ENCODE data around the gene LEFTY2.
"Not testable (repeated sequence)": the region's sequence is repeated elsewhere in the genome, so short reads cannot be mapped to it uniquely, and the experiment has no call there.

Gene LEFTY2

GRCh38 chr1:225903623-225904022 lies 37.4 kb downstream of the LEFTY2 start:
- no peak for DNase-seq (ENCODE audit: low read depth in 2 of 2)

GRCh38 chr1:225899044-225899925 lies 41.7 kb downstream of the LEFTY2 start:
- no peak for DNase-seq (ENCODE audit: low read depth in 2 of 2)

GRCh38 chr1:225897595-225898514 lies 43.2 kb downstream of the LEFTY2 start:
- no peak for DNase-seq (ENCODE audit: low read depth in 2 of 2)

GRCh38 chr1:225896937-225897549 lies 44.0 kb downstream of the LEFTY2 start:
- peak; percentile 33 to 49 for DNase-seq (ENCODE audit: low read depth in 2 of 2)

- no peak for DNase-seq (ENCODE audit: low read depth in 2 of 2)
Measured at GRCh38 chr1:225896494-225896893, 44.5 kb downstream of the LEFTY2 start.

DNA sequence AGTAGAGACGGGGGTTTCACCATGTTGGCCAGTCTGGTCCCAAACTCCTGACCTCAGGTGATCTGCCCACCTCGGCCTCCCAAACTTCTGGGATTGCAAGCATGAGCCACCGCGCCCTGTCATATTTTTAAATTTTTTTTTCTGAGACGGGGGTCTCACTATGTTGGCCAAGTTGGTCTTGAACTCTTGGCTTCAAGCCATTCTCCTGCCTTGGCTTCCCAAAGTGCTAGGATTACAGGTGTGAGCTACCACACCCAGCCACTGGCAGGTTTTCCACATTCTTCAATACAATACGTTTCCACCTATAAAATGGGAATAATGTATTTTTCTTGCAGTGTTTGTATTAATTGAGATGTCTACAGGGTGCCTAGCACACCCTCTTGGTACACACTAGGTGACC lies 48.7 kb downstream of the LEFTY2 start:
- no peak for DNase-seq (ENCODE audit: low read depth in 2 of 2)

GRCh38 chr1:225891229-225891972 lies 49.6 kb downstream of the LEFTY2 start:
- no peak for DNase-seq (ENCODE audit: low read depth in 2 of 2)

DNA sequence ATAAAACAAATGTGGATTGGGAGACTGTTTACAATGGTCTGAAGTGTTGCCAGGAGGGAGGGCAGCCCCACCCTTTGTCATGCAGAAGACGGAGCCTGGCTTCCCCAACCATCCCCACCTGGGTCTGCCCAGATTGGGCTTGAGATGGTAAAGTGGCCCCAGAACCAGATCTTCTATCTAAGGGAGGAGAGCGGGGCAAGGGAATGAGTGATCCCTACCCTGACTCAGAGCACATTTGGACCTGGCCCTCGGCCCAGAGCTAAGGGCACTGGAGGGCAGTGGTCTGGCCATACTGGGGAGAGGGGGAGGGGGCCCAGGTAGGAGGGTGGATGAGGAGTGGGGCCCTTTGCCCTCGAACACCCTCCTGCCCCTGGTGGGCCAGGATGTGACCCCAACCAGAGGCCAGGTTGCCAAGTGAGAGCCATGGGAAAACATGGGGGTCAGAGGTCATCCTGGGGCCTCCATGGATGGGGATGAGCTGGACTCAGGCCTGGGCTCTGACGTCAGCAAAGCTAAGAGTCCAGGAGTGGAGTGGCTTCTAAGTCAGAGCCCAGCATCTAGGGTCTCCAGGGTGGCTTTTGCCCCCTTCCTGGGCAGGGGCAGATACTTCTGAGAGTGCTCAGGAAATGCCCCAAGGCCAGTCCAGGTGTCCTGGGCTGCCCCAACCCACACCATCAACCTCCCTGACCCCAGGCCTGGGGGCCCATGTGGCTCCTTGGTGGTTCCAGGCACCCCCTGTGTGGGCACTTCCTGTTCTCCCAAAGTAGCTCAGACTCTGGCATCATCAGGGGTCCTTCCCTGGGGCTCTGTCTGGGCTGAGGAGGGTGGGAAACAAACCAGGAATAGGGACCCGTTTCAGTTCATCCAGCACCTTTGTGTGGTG lies 50.4 kb downstream of the LEFTY2 start:
- no peak for DNase-seq (ENCODE audit: low read depth in 2 of 2)

- no peak for DNase-seq (ENCODE audit: low read depth in 2 of 2)
Measured at GRCh38 chr1:225889743-225890142, 51.3 kb downstream of the LEFTY2 start.

DNA sequence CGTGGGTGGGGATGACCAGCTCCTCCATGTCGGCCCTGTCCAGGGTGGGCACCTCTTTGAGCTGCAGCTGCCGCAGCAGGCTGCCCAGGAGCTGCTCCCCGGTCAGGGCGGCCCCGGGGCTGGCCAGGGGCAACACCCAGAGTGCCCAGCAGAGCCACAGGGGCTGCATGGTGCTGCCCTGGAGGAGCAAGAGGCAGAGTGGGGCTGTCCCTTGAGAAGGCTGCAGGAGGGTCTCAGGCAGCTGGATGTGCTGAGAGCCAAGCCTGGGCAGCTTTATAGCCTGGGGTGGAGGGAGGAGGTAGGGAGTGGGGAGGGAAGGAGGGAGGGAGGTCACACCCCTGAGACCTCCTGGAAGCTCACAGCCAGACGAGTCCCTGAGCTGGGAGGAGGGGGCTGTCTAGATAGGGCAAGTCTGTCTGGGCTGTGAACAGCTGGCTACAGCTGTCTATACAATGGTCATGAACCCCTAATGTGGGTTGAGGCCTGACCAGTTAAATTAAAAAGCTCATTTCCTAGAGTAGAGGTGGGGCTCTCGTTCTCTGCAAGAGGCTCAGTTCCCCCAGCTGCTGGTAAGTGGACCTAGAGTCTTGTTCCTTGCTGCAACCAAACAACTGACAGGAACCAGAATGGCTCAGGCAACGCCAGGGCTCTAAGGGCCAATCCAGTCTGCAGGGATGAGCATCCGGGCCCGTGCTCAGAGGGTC lies 52.0 kb downstream of the LEFTY2 start, which contains the start of gene LEFTY1:
LEFTY1 (minus strand) TSS at position 249 of the 704 bp plus-strand sequence; CDS start at position 169, 80 bp downstream.
- no peak for DNase-seq (ENCODE audit: low read depth in 2 of 2)

DNA sequence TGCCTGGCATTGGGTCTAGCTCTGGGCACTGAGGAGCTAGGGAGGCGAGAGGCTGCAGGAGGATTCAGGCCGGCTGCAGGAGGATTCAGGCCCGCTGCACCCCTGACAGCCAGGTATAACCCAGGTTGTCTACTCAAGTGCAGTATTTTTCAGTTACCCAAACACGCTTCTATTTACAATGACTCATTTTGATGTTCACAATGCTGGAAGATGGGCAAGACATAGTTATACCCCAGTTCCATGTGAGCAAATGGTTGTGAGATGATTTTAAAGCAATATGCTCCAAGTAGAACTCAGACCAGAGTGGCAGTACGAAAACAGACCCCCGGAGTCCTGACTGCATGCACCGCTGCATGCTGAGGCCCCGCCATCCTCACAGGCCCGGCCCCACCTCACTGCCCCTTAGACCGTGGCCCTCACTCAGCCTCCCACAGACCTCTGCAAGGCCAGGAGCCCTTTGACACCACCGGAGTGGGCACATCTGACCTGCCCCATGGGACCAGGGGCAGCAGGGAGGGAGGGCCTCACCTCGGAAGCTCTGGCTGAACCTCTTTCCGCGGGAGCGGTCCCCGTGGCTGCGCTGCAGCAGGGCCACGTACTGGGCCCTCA lies 52.6 kb downstream of the LEFTY2 start:
- DNase-seq (ENCODE audit: low read depth in 2 of 2), result no peak

DNA sequence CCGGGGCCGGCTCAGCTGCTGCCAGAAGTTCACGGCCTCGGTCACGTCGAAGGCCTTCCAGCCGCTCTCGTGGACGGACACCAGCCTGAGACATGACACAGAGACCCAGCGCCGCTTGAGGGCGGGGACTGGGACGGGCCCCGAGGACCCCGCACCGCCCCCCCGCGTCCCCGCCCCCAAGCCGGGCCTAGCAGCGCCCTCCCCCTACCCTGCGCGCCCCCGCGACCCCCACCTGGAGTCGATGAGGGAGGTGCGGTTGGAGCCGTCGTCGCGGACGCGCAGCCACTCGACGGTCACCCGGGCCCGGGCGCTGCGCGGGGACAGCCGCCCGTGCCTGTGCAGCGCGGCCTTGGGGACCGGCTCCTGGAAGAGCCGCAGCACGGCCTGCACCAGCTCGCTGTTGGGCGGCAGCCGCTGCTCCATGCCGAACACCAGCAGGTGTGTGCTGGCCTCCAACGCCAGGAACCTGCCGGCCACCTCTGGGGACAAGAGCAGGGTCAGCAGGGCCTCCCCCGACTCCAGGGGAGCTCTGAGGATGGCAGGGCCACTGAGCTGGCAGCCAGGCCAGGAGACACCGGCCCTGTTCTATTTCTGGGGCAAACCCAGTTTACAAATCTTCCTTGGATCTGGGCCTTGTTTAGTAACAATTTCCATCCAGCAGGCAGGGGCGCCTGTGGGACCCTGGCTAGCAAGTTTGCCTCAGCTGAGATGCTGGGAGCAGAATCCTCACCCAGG lies 53.3 kb downstream of the LEFTY2 start:
- DNase-seq (ENCODE audit: low read depth in 2 of 2), result not testable (repeated sequence)

GRCh38 chr1:225887030-225887314 lies 54.0 kb downstream of the LEFTY2 start:
- no peak for DNase-seq (ENCODE audit: low read depth in 2 of 2)

Data from stimulated activated CD4-positive, alpha-beta T cell treated with anti-CD3 and anti-CD28 coated beads, Interleukin-12 subunit alpha, Interleukin-12 subunit beta, amount 100 ng/mL, for 24 hours (primary cell).